Naive B cell (primary cell): Measurements from ENCODE around the gene SEMA3E. TPM values are rescaled to one million over a fixed set of nuclear protein-coding genes. Genes with fewer than 3 reads are reported as not detected.
A peak's percentile ranks its signal among the peaks of the same experiment; 100 is the strongest.
"Not testable (repeated sequence)": the region's sequence is repeated elsewhere in the genome, so short reads cannot be mapped to it uniquely, and the experiment has no call there.

Experiments used
- ATAC-seq, 2 donors: fragments of 150-1000 bp; cut with Tn5 transposase; 2 replicates each; pipeline ENCODE4 v1.10.0; 2021; ENCODE audit warnings: low read depth in 2 of 2, mild to moderate bottlenecking in 2 of 2, moderate library complexity in 2 of 2
- DNase-seq: peaks from one replicate; pipeline ENCODE4 v3.0.0; 2022
- H3K27ac Mint-ChIP-seq, 6 donors: one replicate each; pipeline ENCODE4 v1.8.0; 2020 to 2022; ENCODE audit warnings: mild to moderate bottlenecking in 6 of 6, mixed read lengths in 6 of 6, moderate library complexity in 5 of 6, inconsistent platforms in 2 of 6
- H3K27me3 Mint-ChIP-seq, 3 donors: one replicate each; pipeline ENCODE4 v1.8.0; 2021 to 2022; ENCODE audit warnings: mixed read lengths in 3 of 3, mild to moderate bottlenecking in 1 of 3
- H3K36me3 Mint-ChIP-seq, 2 donors: one replicate each; pipeline ENCODE4 v1.8.0; 2020 to 2022; ENCODE audit warnings: mixed read lengths in 2 of 2, inconsistent platforms in 1 of 2, mild to moderate bottlenecking in 1 of 2
- H3K4me1 Mint-ChIP-seq, 3 donors: one replicate each; pipeline ENCODE4 v1.8.0; 2020 to 2022; ENCODE audit warnings: mixed read lengths in 3 of 3, inconsistent platforms in 1 of 3, mild to moderate bottlenecking in 1 of 3, moderate library complexity in 1 of 3
- H3K4me3 Mint-ChIP-seq, 8 donors: one replicate each; pipeline ENCODE4 v1.8.0; 2020 to 2022; ENCODE audit warnings: mild to moderate bottlenecking in 8 of 8, mixed read lengths in 8 of 8, moderate library complexity in 8 of 8, inconsistent platforms in 2 of 8
- H3K9me3 Mint-ChIP-seq, 7 donors: one replicate each; pipeline ENCODE4 v1.8.0; 2020 to 2022; ENCODE audit warnings: mixed read lengths in 7 of 7, mild to moderate bottlenecking in 5 of 7, inconsistent platforms in 2 of 7, moderate library complexity in 1 of 7
- polyA plus RNA-seq, 6 donors: library from polyadenylated mRNA; unstranded; fragments of 300-500 nt; fragmentation: Illumina TruSeq; gene quantifications; one replicate each; pipeline ENCODE4 v1.2.3, GENCODE V29; 2021; ENCODE audit warnings: low read depth in 6 of 6

SEMA3E gene
- polyA plus RNA-seq, 6 donors from 2014 or later = not detected

GRCh38 chr7:83459101-83459929 is 189.6 kb downstream of the SEMA3E start:
- not testable (repeated sequence) for H3K4me1 Mint-ChIP-seq, ATAC-seq, H3K36me3 Mint-ChIP-seq, H3K9me3 Mint-ChIP-seq, H3K27me3 Mint-ChIP-seq, H3K4me3 Mint-ChIP-seq, DNase-seq, H3K27ac Mint-ChIP-seq

GRCh38 chr7:83457022-83457892 is 191.7 kb downstream of the SEMA3E start:
- no peaks in the 10 kb centered on the region for H3K27me3 Mint-ChIP-seq
- peak overlapping the region in 1 of 6 donors; percentile 1 for H3K27ac Mint-ChIP-seq
- no peaks in the 10 kb centered on the region for H3K4me1 Mint-ChIP-seq
- peaks cover 0 to 9% (median 0%) of the 10 kb centered on the region in 7 donors for H3K9me3 Mint-ChIP-seq
- ATAC-seq (no peak), DNase-seq (no peak)
- H3K4me3 Mint-ChIP-seq = no peak overlapping the region
- no peaks in the 10 kb centered on the region for H3K36me3 Mint-ChIP-seq

GRCh38 chr7:83456413-83456812 is 192.5 kb downstream of the SEMA3E start:
- ATAC-seq = no peak
- Mint-ChIP-seq H3K27ac (no peak overlapping the region), H3K36me3 (no peaks in the 10 kb centered on the region), H3K9me3 (peaks cover 0 to 9% (median 0%) of the 10 kb centered on the region in 7 donors), H3K4me1 (no peaks in the 10 kb centered on the region), H3K4me3 (no peak overlapping the region), H3K27me3 (no peaks in the 10 kb centered on the region)
- no peak for DNase-seq

- DNase-seq (no peak), ATAC-seq (no peak)
- Mint-ChIP-seq H3K4me3 (no peak overlapping the region), H3K9me3 (peaks cover 0 to 2% (median 0%) of the 10 kb centered on the region in 7 donors), H3K27me3 (no peaks in the 10 kb centered on the region), H3K4me1 (no peaks in the 10 kb centered on the region), H3K27ac (peak overlapping the region in 1 of 6 donors; percentile 0), H3K36me3 (no peaks in the 10 kb centered on the region)
Observed at GRCh38 chr7:83455612-83456011, 193.3 kb downstream of the SEMA3E start.

GRCh38 chr7:83452256-83452655 is 196.7 kb downstream of the SEMA3E start:
- Mint-ChIP-seq H3K27me3 (no peaks in the 10 kb centered on the region), H3K36me3 (no peaks in the 10 kb centered on the region), H3K9me3 (peaks cover 0 to 2% (median 0%) of the 10 kb centered on the region in 7 donors), H3K4me3 (no peak overlapping the region), H3K4me1 (no peaks in the 10 kb centered on the region), H3K27ac (no peak overlapping the region)
- ATAC-seq (no peak), DNase-seq (no peak)

- H3K9me3 Mint-ChIP-seq = peaks cover 0 to 2% (median 0%) of the 10 kb centered on the region in 7 donors
- no peaks in the 10 kb centered on the region for H3K27me3 Mint-ChIP-seq
- no peak overlapping the region for H3K4me3 Mint-ChIP-seq
- no peak for DNase-seq
- no peaks in the 10 kb centered on the region for H3K4me1 Mint-ChIP-seq
- H3K27ac Mint-ChIP-seq = no peak overlapping the region
- no peak for ATAC-seq
- no peaks in the 10 kb centered on the region for H3K36me3 Mint-ChIP-seq
Observed at GRCh38 chr7:83451501-83452045, 197.4 kb downstream of the SEMA3E start.

GRCh38 chr7:83449781-83450180 is 199.2 kb downstream of the SEMA3E start:
- Mint-ChIP-seq H3K27ac (no peak overlapping the region), H3K4me1 (no peaks in the 10 kb centered on the region), H3K27me3 (no peaks in the 10 kb centered on the region), H3K36me3 (no peaks in the 10 kb centered on the region), H3K9me3 (peaks cover 0 to 2% (median 0%) of the 10 kb centered on the region in 7 donors), H3K4me3 (no peak overlapping the region)
- no peak for DNase-seq
- ATAC-seq = no peak

GRCh38 chr7:83447681-83448080 is 201.3 kb downstream of the SEMA3E start:
- no peak for DNase-seq

GRCh38 chr7:83446102-83446669 is 202.8 kb downstream of the SEMA3E start:
- no peak overlapping the region for H3K4me3 Mint-ChIP-seq
- no peaks in the 10 kb centered on the region for H3K36me3 Mint-ChIP-seq
- no peak overlapping the region for H3K27ac Mint-ChIP-seq
- H3K9me3 Mint-ChIP-seq = peaks cover 0 to 7% (median 3%) of the 10 kb centered on the region in 7 donors
- no peaks in the 10 kb centered on the region for H3K4me1 Mint-ChIP-seq
- H3K27me3 Mint-ChIP-seq = no peaks in the 10 kb centered on the region
- no peak for ATAC-seq
- no peak for DNase-seq

More at GRCh38 chr7:83447681-83448080, 201.3 kb downstream of the SEMA3E start:
- Mint-ChIP-seq H3K27ac (no peak overlapping the region), H3K27me3 (no peaks in the 10 kb centered on the region), H3K36me3 (no peaks in the 10 kb centered on the region), H3K9me3 (peaks cover 0 to 6% (median 2%) of the 10 kb centered on the region in 7 donors), H3K4me1 (no peaks in the 10 kb centered on the region), H3K4me3 (no peak overlapping the region)
- ATAC-seq = no peak

GRCh38 chr7:83442911-83443310 is 206.0 kb downstream of the SEMA3E start:
- H3K36me3 Mint-ChIP-seq = no peaks in the 10 kb centered on the region
- H3K4me1 Mint-ChIP-seq = no peaks in the 10 kb centered on the region
- no peaks in the 10 kb centered on the region for H3K27me3 Mint-ChIP-seq
- peaks cover 0 to 7% (median 3%) of the 10 kb centered on the region in 7 donors for H3K9me3 Mint-ChIP-seq
- H3K27ac Mint-ChIP-seq = no peak overlapping the region
- DNase-seq = no peak
- ATAC-seq = no peak
- H3K4me3 Mint-ChIP-seq = no peak overlapping the region

GRCh38 chr7:83439026-83439425 is 209.9 kb downstream of the SEMA3E start:
- DNase-seq = no peak
- Mint-ChIP-seq H3K4me1 (no peaks in the 10 kb centered on the region), H3K27me3 (no peaks in the 10 kb centered on the region), H3K27ac (no peak overlapping the region), H3K36me3 (no peaks in the 10 kb centered on the region), H3K9me3 (peaks cover 0 to 7% (median 1%) of the 10 kb centered on the region in 7 donors), H3K4me3 (no peak overlapping the region)
- no peak for ATAC-seq

GRCh38 chr7:83430289-83430688 is 218.7 kb downstream of the SEMA3E start:
- not testable (repeated sequence) for H3K4me3 Mint-ChIP-seq, H3K27me3 Mint-ChIP-seq, H3K4me1 Mint-ChIP-seq, DNase-seq, ATAC-seq, H3K9me3 Mint-ChIP-seq, H3K36me3 Mint-ChIP-seq
- H3K27ac Mint-ChIP-seq = peak overlapping the region in 1 of 6 donors; percentile 29

GRCh38 chr7:83429493-83429892 is 219.4 kb downstream of the SEMA3E start:
- Mint-ChIP-seq H3K27me3 (no peaks in the 10 kb centered on the region), H3K36me3 (no peaks in the 10 kb centered on the region), H3K27ac (peak overlapping the region in 1 of 6 donors; percentile 62), H3K9me3 (peaks cover 0 to 2% (median 0%) of the 10 kb centered on the region in 7 donors), H3K4me1 (no peaks in the 10 kb centered on the region), H3K4me3 (no peak overlapping the region)
- ATAC-seq (no peak), DNase-seq (no peak)
